Gastroesophageal sphincter (tissue), 3 donors: ENCODE results near the gene ARPP21.

Experiments
- EP300 ChIP-seq: sonication (generic); formaldehyde crosslinking; IDR thresholded peaks from one replicate; pipeline ENCODE4 v1.6.1; 2017; ENCODE audit warnings: antibody characterized with exemption, mild to moderate bottlenecking
- POLR2A ChIP-seq, 2 donors: fragments of 450-650 bp; IDR thresholded peaks; one replicate each; pipeline ENCODE4 v1.6.1; 2017; ENCODE audit warnings: antibody characterized with exemption in 2 of 2, mild to moderate bottlenecking in 2 of 2, moderate library complexity in 1 of 2
- POLR2AphosphoS5 ChIP-seq: sonication (generic); formaldehyde crosslinking; IDR thresholded peaks from one replicate; pipeline ENCODE4 v1.6.1; 2017; ENCODE audit warnings: antibody characterized with exemption
- TF ChIP-seq, protein P1 (sequence below), 4 experiments: fragments of 200-600 bp in 2 of 4; fragments of 450-650 bp in 2 of 4; sonication (generic) in 1 of 4; IDR thresholded peaks; one replicate each; pipeline ENCODE4 v1.5.1; 2017 to 2019; ENCODE audit warnings: antibody characterized with exemption in 4 of 4, mild to moderate bottlenecking in 2 of 4, moderate library complexity in 2 of 4

- TF ChIP-seq POLR2AphosphoS5: no peak
- TF ChIP-seq, protein P1, sequence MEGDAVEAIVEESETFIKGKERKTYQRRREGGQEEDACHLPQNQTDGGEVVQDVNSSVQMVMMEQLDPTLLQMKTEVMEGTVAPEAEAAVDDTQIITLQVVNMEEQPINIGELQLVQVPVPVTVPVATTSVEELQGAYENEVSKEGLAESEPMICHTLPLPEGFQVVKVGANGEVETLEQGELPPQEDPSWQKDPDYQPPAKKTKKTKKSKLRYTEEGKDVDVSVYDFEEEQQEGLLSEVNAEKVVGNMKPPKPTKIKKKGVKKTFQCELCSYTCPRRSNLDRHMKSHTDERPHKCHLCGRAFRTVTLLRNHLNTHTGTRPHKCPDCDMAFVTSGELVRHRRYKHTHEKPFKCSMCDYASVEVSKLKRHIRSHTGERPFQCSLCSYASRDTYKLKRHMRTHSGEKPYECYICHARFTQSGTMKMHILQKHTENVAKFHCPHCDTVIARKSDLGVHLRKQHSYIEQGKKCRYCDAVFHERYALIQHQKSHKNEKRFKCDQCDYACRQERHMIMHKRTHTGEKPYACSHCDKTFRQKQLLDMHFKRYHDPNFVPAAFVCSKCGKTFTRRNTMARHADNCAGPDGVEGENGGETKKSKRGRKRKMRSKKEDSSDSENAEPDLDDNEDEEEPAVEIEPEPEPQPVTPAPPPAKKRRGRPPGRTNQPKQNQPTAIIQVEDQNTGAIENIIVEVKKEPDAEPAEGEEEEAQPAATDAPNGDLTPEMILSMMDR (IDR thresholded peaks at IDR 0.05): no peak
- TF ChIP-seq POLR2A (IDR thresholded peaks at IDR 0.05): no peak
- TF ChIP-seq EP300: no peak
Observed at GRCh38 chr3:35690271-35690670, 50.9 kb downstream of the ARPP21 start.
